Heart right ventricle (tissue), 16 donors: ENCODE measurements around the gene CCSER1. TPM values are rescaled to one million over a fixed set of nuclear protein-coding genes. Genes with fewer than 3 reads are reported as not detected.

Experiments used
- ATAC-seq, 8 donors: fragments of 200-7000 bp; cut with Tn5 transposase; one replicate each; pipeline ENCODE4 v1.9.1; 2020; ENCODE audit warnings: mild to moderate bottlenecking in 8 of 8, moderate library complexity in 8 of 8, moderate number of reproducible peaks in 1 of 8
- DNase-seq, 2 donors: peaks; one replicate each; pipeline ENCODE4 v3.0.0-alpha.2; 2020
- H3K27ac ChIP-seq, 10 donors: fragments of 200-600 bp; sonication (generic) in 2 of 10; one replicate each; pipeline versions ENCODE4 v1.5.0 to v1.8.0; 2020 to 2022; ENCODE audit warnings: mild to moderate bottlenecking in 3 of 10
- H3K27me3 ChIP-seq, 7 donors: fragments of 200-600 bp; one replicate each; pipeline ENCODE4 v1.8.0; 2021 to 2022; ENCODE audit warnings: mild to moderate bottlenecking in 2 of 7
- H3K36me3 ChIP-seq, 9 donors: fragments of 200-600 bp; sonication (generic) in 1 of 9; one replicate each; pipeline versions ENCODE4 v1.5.0 to v1.8.0; 2020 to 2022; ENCODE audit warnings: mild to moderate bottlenecking in 2 of 9
- H3K4me1 ChIP-seq, 9 donors: fragments of 200-600 bp; sonication (generic) in 1 of 9; one replicate each; pipeline versions ENCODE4 v1.5.0 to v1.8.0; 2020 to 2022; ENCODE audit warnings: mild to moderate bottlenecking in 4 of 9
- H3K4me3 ChIP-seq, 10 donors: fragments of 200-600 bp; sonication (generic) in 2 of 10; one replicate each; pipeline versions ENCODE4 v1.5.0 to v1.8.0; 2020 to 2022; ENCODE audit warnings: mild to moderate bottlenecking in 7 of 10, moderate library complexity in 2 of 10
- H3K9me3 ChIP-seq, 11 donors: fragments of 200-600 bp in 10 of 11; sonication (generic) in 2 of 11; one replicate each; pipeline versions ENCODE4 v1.5.0 to v1.8.0; 2013 to 2022; ENCODE audit warnings: mild to moderate bottlenecking in 2 of 11, control low read depth in 1 of 11, moderate library complexity in 1 of 11
- CTCF ChIP-seq, 9 donors: fragments of 200-600 bp; sonication (generic) in 2 of 9; IDR thresholded peaks; one replicate each; pipeline versions ENCODE4 v1.5.0 to v1.8.0; 2021 to 2022; ENCODE audit warnings: antibody characterized with exemption in 9 of 9, mild to moderate bottlenecking in 5 of 9, moderate library complexity in 1 of 9
- WGBS, 2 donors: extraction: QIAGEN DNeasy Blood & Tissue Kit; methylation state at CpG; one replicate each; pipeline ENCODE4 v1.1.7; 2013; ENCODE audit warnings: inconsistent platforms in 1 of 2; 5-methylcytosine and 5-hydroxymethylcytosine counted together
- intact Hi-C, 10 donors: fragments of 100-400 bp; cut with DNase I; formaldehyde crosslinking; loops; one replicate each; pipeline versions ENCODE4 v1.11.1 to v1.14.2; 2022
- polyA plus RNA-seq, 2 donors: library from polyadenylated mRNA; stranded (reverse); fragments of 200-250 nt; gene quantifications; one replicate each; pipeline ENCODE4 v1.2.3, GENCODE V29; 2013
- total RNA-seq, 10 donors: library from RNA; stranded (reverse); fragmentation: NEBNext Ultra II Directional in 3 of 10; extraction: Animal tissue kit (Norgen Biotek cat#: 25700) in 3 of 10; gene quantifications; one replicate each; pipeline versions ENCODE4 v1.2.1 to v1.2.4, GENCODE V29; 2021 to 2023
- donor health status: Arrhythmogenic right ventricular cardiomyopathy.
- donor health status: ischemic (EF 13 %, LVEDD 7.1; RV severe dilation, severe dysfunction).
- donor health status: healthy with polysubstance abuse.
- donor health status: DM: no; HTN: yes; CAD: no.
- donor health status: DM: no; HTN: no; CAD: no.
- donor health status: ischemic (EF 25% LVEDD 6.9; RV normal size, moderate dysfunction).
- donor health status: ischemic (EF 25% LVEDD 5.7; RV mildly dilated, moderate dysfunction).
- donor health status: healthy.
- donor health status: DM: yes; HTN: yes; CAD: no.
- donor health status: Ischemic cardiomyopathy.
- donor health status: ischemic (EF 35%, LVEDD 5.7; RV mildly dilated, moderate dysfunction).
- donor health status: nonischemic (EF 11% LVEDD 7.7; RV severe dilation, severe dysfunction).
- donor health status: DM: yes; HTN: yes; CAD: no.
- donor health status: PGD.
- donor health status: ischemic (EF 29% LVEDD 5.4; RV normal size, mild dysfunction).
- donor health status: nonischemic (EF 23%, LVEDD 6.1; RV moderate dilation, normal function).

CCSER1 gene
- total and polyA plus RNA-seq, 12 donors, result 1.5 to 16.4 (median 12.0) TPM

- Histone ChIP-seq H3K4me3 (no peak overlapping the region), H3K4me1 (no peaks in the 10 kb centered on the region), H3K36me3 (no peaks in the 10 kb centered on the region), H3K9me3 (no peaks in the 10 kb centered on the region), H3K27me3 (no peaks in the 10 kb centered on the region), H3K27ac (no peak overlapping the region)
- ATAC-seq, result no peak
- no peak for DNase-seq
- TF ChIP-seq CTCF (IDR thresholded peaks at IDR 0.05), result no peak
- intact Hi-C loops, result no loop called here
Measured at GRCh38 chr4:90727938-90728337, 600.7 kb downstream of the CCSER1 start.

- H3K4me1 ChIP-seq, result no peaks in the 10 kb centered on the region
- DNase-seq (no peak), ATAC-seq (no peak)
- no peak overlapping the region for H3K27ac ChIP-seq
- no peak for TF ChIP-seq CTCF (IDR thresholded peaks at IDR 0.05)
- H3K36me3 ChIP-seq, result no peaks in the 10 kb centered on the region
- no peak overlapping the region for H3K4me3 ChIP-seq
- WGBS, 2 donors, result 45 to 58% methylated on average over 1 of the region's 1 CpG
- no peaks in the 10 kb centered on the region for H3K9me3 ChIP-seq
- H3K27me3 ChIP-seq, result no peaks in the 10 kb centered on the region
- intact Hi-C loops, result no loop called here
Measured at GRCh38 chr4:90730752-90731151, 603.6 kb downstream of the CCSER1 start.

- TF ChIP-seq CTCF (IDR thresholded peaks at IDR 0.05), result no peak
- Histone ChIP-seq H3K27me3 (no peaks in the 10 kb centered on the region), H3K36me3 (no peaks in the 10 kb centered on the region), H3K9me3 (peaks cover 0 to 6% (median 0%) of the 10 kb centered on the region in 11 donors), H3K27ac (no peak overlapping the region), H3K4me3 (no peak overlapping the region), H3K4me1 (no peaks in the 10 kb centered on the region)
- intact Hi-C loops, result no loop called here
- ATAC-seq (no peak), DNase-seq (no peak)
- WGBS, 2 donors, result 74 to 81% methylated on average over 1 of the region's 1 CpG
Measured at GRCh38 chr4:90733211-90733610, 606.0 kb downstream of the CCSER1 start.

- Histone ChIP-seq H3K36me3 (no peaks in the 10 kb centered on the region), H3K27ac (no peak overlapping the region), H3K4me1 (no peaks in the 10 kb centered on the region), H3K4me3 (no peak overlapping the region), H3K9me3 (peaks cover 0 to 8% (median 0%) of the 10 kb centered on the region in 11 donors), H3K27me3 (no peaks in the 10 kb centered on the region)
- intact Hi-C loops, result no loop called here
- ATAC-seq (no peak), DNase-seq (no peak)
- 93 to 96% methylated on average over 4 of the region's 4 CpGs for WGBS, 2 donors
- no peak for TF ChIP-seq CTCF (IDR thresholded peaks at IDR 0.05)
Measured at GRCh38 chr4:90745176-90745575, 618.0 kb downstream of the CCSER1 start.

- H3K4me1 ChIP-seq, result no peaks in the 10 kb centered on the region
- no peak for TF ChIP-seq CTCF (IDR thresholded peaks at IDR 0.05)
- no peaks in the 10 kb centered on the region for H3K36me3 ChIP-seq
- peaks cover 0 to 10% (median 0%) of the 10 kb centered on the region in 11 donors for H3K9me3 ChIP-seq
- no peak for DNase-seq
- no peak overlapping the region for H3K27ac ChIP-seq
- H3K27me3 ChIP-seq, result no peaks in the 10 kb centered on the region
- ATAC-seq, result no peak
- intact Hi-C loops, result no loop called here
- no peak overlapping the region for H3K4me3 ChIP-seq
Measured at GRCh38 chr4:90753068-90753467, 625.9 kb downstream of the CCSER1 start.
